ENCODE results near the gene CCT6B. TPM values are rescaled to one million over a fixed set of nuclear protein-coding genes. Genes with fewer than 3 reads are reported as not detected.

Gene CCT6B
- total and polyA plus RNA-seq, 10 donors: 1.3 to 7.6 (median 2.9) TPM

- no peak for DNase-seq
Observed at GRCh38 chr17:34930283-34930682, 31.0 kb downstream of the CCT6B start.

GRCh38 chr17:34926661-34927060 is 34.6 kb downstream of the CCT6B start:
- DNase-seq: no peak
- Histone ChIP-seq H3K9me3 (no peaks in the 10 kb centered on the region), H3K27me3 (replicated peaks in 1 of 7) (no peaks in the 10 kb centered on the region), H3K36me3 (no peaks in the 10 kb centered on the region), H3K27ac (no peak overlapping the region), H3K4me1 (no peaks in the 10 kb centered on the region), H3K4me3 (no peak overlapping the region)
- intact Hi-C loops (cut with DNase I; ENCODE audit: low total_unique reads): no loop called here
- no peak for TF ChIP-seq POLR2AphosphoS5 (IDR thresholded peaks at IDR 0.05)
- TF ChIP-seq, protein P1, sequence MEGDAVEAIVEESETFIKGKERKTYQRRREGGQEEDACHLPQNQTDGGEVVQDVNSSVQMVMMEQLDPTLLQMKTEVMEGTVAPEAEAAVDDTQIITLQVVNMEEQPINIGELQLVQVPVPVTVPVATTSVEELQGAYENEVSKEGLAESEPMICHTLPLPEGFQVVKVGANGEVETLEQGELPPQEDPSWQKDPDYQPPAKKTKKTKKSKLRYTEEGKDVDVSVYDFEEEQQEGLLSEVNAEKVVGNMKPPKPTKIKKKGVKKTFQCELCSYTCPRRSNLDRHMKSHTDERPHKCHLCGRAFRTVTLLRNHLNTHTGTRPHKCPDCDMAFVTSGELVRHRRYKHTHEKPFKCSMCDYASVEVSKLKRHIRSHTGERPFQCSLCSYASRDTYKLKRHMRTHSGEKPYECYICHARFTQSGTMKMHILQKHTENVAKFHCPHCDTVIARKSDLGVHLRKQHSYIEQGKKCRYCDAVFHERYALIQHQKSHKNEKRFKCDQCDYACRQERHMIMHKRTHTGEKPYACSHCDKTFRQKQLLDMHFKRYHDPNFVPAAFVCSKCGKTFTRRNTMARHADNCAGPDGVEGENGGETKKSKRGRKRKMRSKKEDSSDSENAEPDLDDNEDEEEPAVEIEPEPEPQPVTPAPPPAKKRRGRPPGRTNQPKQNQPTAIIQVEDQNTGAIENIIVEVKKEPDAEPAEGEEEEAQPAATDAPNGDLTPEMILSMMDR (IDR thresholded peaks at IDR 0.05 in 8 of 11, conservative IDR thresholded peaks at IDR 0.05 in 3 of 11): no peak
- TF ChIP-seq POLR2A (IDR thresholded peaks at IDR 0.05): no peak
- 89 to 95% (median 91%) methylated on average over 3 of the region's 3 CpGs for WGBS, 5 donors

More at GRCh38 chr17:34930283-34930682, 31.0 kb downstream of the CCT6B start:
- Histone ChIP-seq H3K27ac (no peak overlapping the region), H3K4me3 (no peak overlapping the region), H3K27me3 (replicated peaks in 1 of 7) (no peaks in the 10 kb centered on the region), H3K36me3 (peaks cover 0 to 4% (median 0%) of the 10 kb centered on the region in 6 donors), H3K9me3 (no peaks in the 10 kb centered on the region), H3K4me1 (no peaks in the 10 kb centered on the region)
- intact Hi-C loops (cut with DNase I; ENCODE audit: low total_unique reads): no loop called here
- TF ChIP-seq POLR2AphosphoS5 (IDR thresholded peaks at IDR 0.05) (no peak), POLR2A (IDR thresholded peaks at IDR 0.05) (no peak)
- TF ChIP-seq, protein P1 (IDR thresholded peaks at IDR 0.05 in 8 of 11, conservative IDR thresholded peaks at IDR 0.05 in 3 of 11): no peak

GRCh38 chr17:34920676-34921075 is 40.6 kb downstream of the CCT6B start:
- intact Hi-C loops (cut with DNase I; ENCODE audit: low total_unique reads): no loop called here
- no peaks in the 10 kb centered on the region for H3K4me1 ChIP-seq
- no peak overlapping the region for H3K27ac ChIP-seq

DNA sequence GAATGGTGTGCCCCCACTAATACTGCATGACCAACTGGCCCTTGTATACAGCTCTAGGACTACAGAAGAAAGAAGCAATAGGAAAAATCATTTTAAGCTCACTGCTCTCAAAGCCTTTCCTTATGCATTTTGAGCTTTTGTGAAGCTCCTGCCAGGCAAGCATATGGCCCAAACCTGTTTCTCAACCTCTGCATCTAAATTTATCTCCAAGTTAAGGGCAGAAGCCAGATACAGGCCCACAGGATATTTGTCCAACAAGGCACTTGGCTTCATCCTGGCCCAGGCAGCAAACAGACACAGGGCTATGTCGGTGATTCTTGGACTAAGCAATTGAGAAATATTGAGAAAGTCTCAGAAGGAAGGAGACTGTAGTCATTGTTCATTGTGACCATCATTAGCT is 43.9 kb downstream of the CCT6B start:
- Histone ChIP-seq H3K9me3 (peaks cover 0 to 7% (median 0%) of the 10 kb centered on the region in 8 donors), H3K4me3 (no peak overlapping the region), H3K36me3 (no peaks in the 10 kb centered on the region), H3K27ac (no peak overlapping the region), H3K4me1 (peaks cover 0 to 9% (median 0%) of the 10 kb centered on the region in 6 donors), H3K27me3 (replicated peaks in 1 of 7) (no peaks in the 10 kb centered on the region)
- intact Hi-C loops (cut with DNase I; ENCODE audit: low total_unique reads): no loop called here
- TF ChIP-seq, protein P1 (IDR thresholded peaks at IDR 0.05 in 8 of 11, conservative IDR thresholded peaks at IDR 0.05 in 3 of 11): no peak
- TF ChIP-seq POLR2AphosphoS5 (IDR thresholded peaks at IDR 0.05) (no peak), POLR2A (IDR thresholded peaks at IDR 0.05) (no peak)
- no peak for DNase-seq
- 76 to 100% (median 88%) methylated on average over 1 of the region's 1 CpG for WGBS, 5 donors

More at GRCh38 chr17:34920676-34921075, 40.6 kb downstream of the CCT6B start:
- DNase-seq: no peak
- Histone ChIP-seq H3K27me3 (replicated peaks in 1 of 7) (no peaks in the 10 kb centered on the region), H3K9me3 (no peaks in the 10 kb centered on the region), H3K4me3 (no peak overlapping the region), H3K36me3 (no peaks in the 10 kb centered on the region)
- 71 to 91% (median 82%) methylated on average over 4 of the region's 4 CpGs for WGBS, 5 donors
- TF ChIP-seq, protein P1 (IDR thresholded peaks at IDR 0.05 in 8 of 11, conservative IDR thresholded peaks at IDR 0.05 in 3 of 11): no peak
- TF ChIP-seq POLR2A (IDR thresholded peaks at IDR 0.05) (no peak), POLR2AphosphoS5 (IDR thresholded peaks at IDR 0.05) (no peak)
